Activated naive CD4-positive, alpha-beta T cell treated with anti-CD3 and anti-CD28 coated beads, Interleukin-2, amount 50 U/mL, for 24 hours (primary cell): ENCODE measurements around the gene TRAF7.
"Not testable (repeated sequence)": the region's sequence is repeated elsewhere in the genome, so short reads cannot be mapped to it uniquely, and the experiment has no call there.

ENCODE experiments used
- H3K27ac Mint-ChIP-seq: one replicate; pipeline ENCODE4 v1.8.0; 2021; ENCODE audit warnings: mild to moderate bottlenecking, mixed read lengths
- H3K27me3 Mint-ChIP-seq: one replicate; pipeline ENCODE4 v1.8.0; 2021; ENCODE audit warnings: mixed read lengths
- H3K36me3 Mint-ChIP-seq: one replicate; pipeline ENCODE4 v1.8.0; 2021; ENCODE audit warnings: mixed read lengths
- H3K4me1 Mint-ChIP-seq: one replicate; pipeline ENCODE4 v1.8.0; 2021; ENCODE audit warnings: mixed read lengths
- H3K4me3 Mint-ChIP-seq: one replicate; pipeline ENCODE4 v1.8.0; 2021; ENCODE audit warnings: mild to moderate bottlenecking, mixed read lengths
- H3K9me3 Mint-ChIP-seq: one replicate; pipeline ENCODE4 v1.8.0; 2021; ENCODE audit warnings: mixed read lengths

The TRAF7 gene

GRCh38 chr16:2155091-2155950, at the start of gene TRAF7:
Gene TRAF7 (plus strand): TSS chr16:2155782. CDS start chr16:2163921, 8,139 bp downstream.
- Mint-ChIP-seq H3K27me3 (no peaks in the 10 kb centered on the region), H3K9me3 (no peaks in the 10 kb centered on the region), H3K27ac (peak within 1 kb of the TSS; percentile 90), H3K36me3 (peaks cover 10% of the 10 kb centered on the region), H3K4me1 (peaks cover 40% of the 10 kb centered on the region), H3K4me3 (peak within 1 kb of the TSS; percentile 94)

GRCh38 chr16:2106211-2106610, 49.4 kb upstream of the TRAF7 start:
- H3K4me3 Mint-ChIP-seq, H3K4me1 Mint-ChIP-seq, H3K36me3 Mint-ChIP-seq, H3K27ac Mint-ChIP-seq, H3K9me3 Mint-ChIP-seq, H3K27me3 Mint-ChIP-seq: not testable (repeated sequence)

GRCh38 chr16:2107121-2107790, 48.3 kb upstream of the TRAF7 start:
- H3K27me3 Mint-ChIP-seq, H3K4me3 Mint-ChIP-seq, H3K36me3 Mint-ChIP-seq: not testable (repeated sequence)

GRCh38 chr16:2107791-2108125, 47.8 kb upstream of the TRAF7 start:
- not testable (repeated sequence) for H3K36me3 Mint-ChIP-seq, H3K4me1 Mint-ChIP-seq, H3K9me3 Mint-ChIP-seq, H3K4me3 Mint-ChIP-seq, H3K27ac Mint-ChIP-seq, H3K27me3 Mint-ChIP-seq

More at GRCh38 chr16:2107121-2107790, 48.3 kb upstream of the TRAF7 start:
- H3K27ac Mint-ChIP-seq, H3K4me1 Mint-ChIP-seq, H3K9me3 Mint-ChIP-seq: not testable (repeated sequence)

- H3K4me1 Mint-ChIP-seq, H3K27ac Mint-ChIP-seq, H3K4me3 Mint-ChIP-seq, H3K9me3 Mint-ChIP-seq, H3K36me3 Mint-ChIP-seq, H3K27me3 Mint-ChIP-seq: not testable (repeated sequence)
Observed at GRCh38 chr16:2108446-2109270, 46.9 kb upstream of the TRAF7 start.

- H3K27me3 Mint-ChIP-seq, H3K4me1 Mint-ChIP-seq, H3K4me3 Mint-ChIP-seq, H3K9me3 Mint-ChIP-seq, H3K36me3 Mint-ChIP-seq, H3K27ac Mint-ChIP-seq: not testable (repeated sequence)
Observed at GRCh38 chr16:2109271-2109580, 46.4 kb upstream of the TRAF7 start.

- H3K36me3 Mint-ChIP-seq, H3K9me3 Mint-ChIP-seq, H3K27me3 Mint-ChIP-seq, H3K27ac Mint-ChIP-seq, H3K4me3 Mint-ChIP-seq, H3K4me1 Mint-ChIP-seq: not testable (repeated sequence)
Observed at GRCh38 chr16:2109872-2110271, 45.7 kb upstream of the TRAF7 start.

- not testable (repeated sequence) for H3K27me3 Mint-ChIP-seq, H3K9me3 Mint-ChIP-seq, H3K4me1 Mint-ChIP-seq, H3K27ac Mint-ChIP-seq, H3K4me3 Mint-ChIP-seq, H3K36me3 Mint-ChIP-seq
Observed at GRCh38 chr16:2110332-2111008, 45.1 kb upstream of the TRAF7 start.

GRCh38 chr16:2111009-2111353, 44.6 kb upstream of the TRAF7 start:
- H3K4me3 Mint-ChIP-seq, H3K4me1 Mint-ChIP-seq, H3K27me3 Mint-ChIP-seq, H3K36me3 Mint-ChIP-seq, H3K9me3 Mint-ChIP-seq, H3K27ac Mint-ChIP-seq: not testable (repeated sequence)

GRCh38 chr16:2111412-2112335, 43.9 kb upstream of the TRAF7 start:
- not testable (repeated sequence) for H3K4me3 Mint-ChIP-seq, H3K4me1 Mint-ChIP-seq, H3K36me3 Mint-ChIP-seq, H3K27ac Mint-ChIP-seq, H3K27me3 Mint-ChIP-seq, H3K9me3 Mint-ChIP-seq

- not testable (repeated sequence) for H3K27ac Mint-ChIP-seq, H3K27me3 Mint-ChIP-seq
Observed at GRCh38 chr16:2112539-2113106, 43.0 kb upstream of the TRAF7 start.

GRCh38 chr16:2114225-2114624, 41.4 kb upstream of the TRAF7 start:
- H3K27ac Mint-ChIP-seq, H3K4me1 Mint-ChIP-seq, H3K4me3 Mint-ChIP-seq, H3K27me3 Mint-ChIP-seq, H3K36me3 Mint-ChIP-seq, H3K9me3 Mint-ChIP-seq: not testable (repeated sequence)

More at GRCh38 chr16:2112539-2113106, 43.0 kb upstream of the TRAF7 start:
- H3K4me3 Mint-ChIP-seq, H3K36me3 Mint-ChIP-seq, H3K4me1 Mint-ChIP-seq, H3K9me3 Mint-ChIP-seq: not testable (repeated sequence)

- H3K9me3 Mint-ChIP-seq, H3K36me3 Mint-ChIP-seq, H3K27me3 Mint-ChIP-seq, H3K4me1 Mint-ChIP-seq, H3K4me3 Mint-ChIP-seq, H3K27ac Mint-ChIP-seq: not testable (repeated sequence)
Observed at GRCh38 chr16:2114885-2115590, 40.5 kb upstream of the TRAF7 start.

GRCh38 chr16:2115591-2115973, 40.0 kb upstream of the TRAF7 start:
- Mint-ChIP-seq H3K4me1 (peaks cover 3% of the 10 kb centered on the region), H3K4me3 (no peak overlapping the region), H3K9me3 (no peaks in the 10 kb centered on the region), H3K36me3 (no peaks in the 10 kb centered on the region), H3K27me3 (no peaks in the 10 kb centered on the region), H3K27ac (no peak overlapping the region)
